Psoas muscle (tissue), 8 donors: ENCODE measurements around the gene OSBPL3. TPM values are rescaled to one million over a fixed set of nuclear protein-coding genes. Genes with fewer than 3 reads are reported as not detected.

Experiments
- ATAC-seq, 4 donors: fragments of 200-7000 bp; cut with Tn5 transposase; one replicate each; pipeline ENCODE4 v1.9.1; 2020; ENCODE audit warnings: moderate library complexity in 3 of 4, mild to moderate bottlenecking in 2 of 4
- DNase-seq, 2 donors: peaks; one replicate each; pipeline ENCODE4 v3.0.0-alpha.2; 2020
- H3K27ac ChIP-seq: fragments of 200-600 bp; one replicate; pipeline ENCODE4 v1.8.0; 2022
- H3K27me3 ChIP-seq, 3 donors: fragments of 200-600 bp in 1 of 3; one replicate each; pipeline versions ENCODE4 v1.6.1 to v1.8.0; 2013 to 2022; ENCODE audit warnings: low read length in 2 of 3, mild to moderate bottlenecking in 2 of 3, moderate library complexity in 1 of 3; ENCODE audit not compliant: insufficient read depth in 3 of 3
- H3K36me3 ChIP-seq, 2 donors: fragments of 200-600 bp in 1 of 2; one replicate each; pipeline versions ENCODE4 v1.6.1 to v1.8.0; 2013 to 2022; ENCODE audit warnings: low read depth in 1 of 2, mild to moderate bottlenecking in 1 of 2, moderate library complexity in 1 of 2; ENCODE audit not compliant: insufficient read depth in 1 of 2
- H3K4me1 ChIP-seq: fragments of 200-600 bp; one replicate; pipeline ENCODE4 v1.8.0; 2022
- H3K4me3 ChIP-seq: fragments of 200-600 bp; one replicate; pipeline ENCODE4 v1.8.0; 2022; ENCODE audit warnings: mild to moderate bottlenecking
- H3K9me3 ChIP-seq: fragments of 200-600 bp; one replicate; pipeline ENCODE4 v1.8.0; 2022
- WGBS, 3 donors: extraction: QIAGEN DNeasy Blood & Tissue Kit; methylation state at CpG; one replicate each; pipeline versions ENCODE4 v1.1.6 to v1.1.7; 2013; 5-methylcytosine and 5-hydroxymethylcytosine counted together
- intact Hi-C, 2 donors: fragments of 100-400 bp; cut with DNase I; formaldehyde crosslinking; loops; one replicate each; pipeline versions ENCODE4 v1.11.0 to v1.14.2; 2022
- polyA plus RNA-seq, 3 donors: library from polyadenylated mRNA; stranded (reverse); fragments of 200-250 nt; gene quantifications; one replicate each; pipeline ENCODE4 v1.2.3, GENCODE V29; 2013
- total RNA-seq, 4 donors: library from RNA; stranded (reverse); fragmentation: NEBNext Ultra II Directional in 2 of 4; extraction: Animal tissue kit (Norgen Biotek cat#: 25700) in 2 of 4; gene quantifications; one replicate each; pipeline versions ENCODE4 v1.2.1 to v1.2.4, GENCODE V29; 2021 to 2023
- TF ChIP-seq, protein P1 (sequence below): fragments of 200-600 bp; IDR thresholded peaks from one replicate; pipeline ENCODE4 v1.8.0; 2022; ENCODE audit warnings: antibody characterized with exemption
- donor health status: healthy with polysubstance abuse.
- donor health status: DM: no; HTN: no; CAD: no; lungs with moderate emphysema.
- donor health status: Bipolar disorder and iron deficiency.
- donor health status: healthy.
- donor health status: DM: yes; HTN: yes; CAD: no.
- donor health status: DM: no; HTN: no; CAD: no.
- donor health status: DM: no; HTN: no; CAD: no.
- donor health status: DM: yes; HTN: yes; CAD: no.

OSBPL3 gene
- total and polyA plus RNA-seq, 7 donors, result 1.9 to 8.7 (median 4.2) TPM

DNA sequence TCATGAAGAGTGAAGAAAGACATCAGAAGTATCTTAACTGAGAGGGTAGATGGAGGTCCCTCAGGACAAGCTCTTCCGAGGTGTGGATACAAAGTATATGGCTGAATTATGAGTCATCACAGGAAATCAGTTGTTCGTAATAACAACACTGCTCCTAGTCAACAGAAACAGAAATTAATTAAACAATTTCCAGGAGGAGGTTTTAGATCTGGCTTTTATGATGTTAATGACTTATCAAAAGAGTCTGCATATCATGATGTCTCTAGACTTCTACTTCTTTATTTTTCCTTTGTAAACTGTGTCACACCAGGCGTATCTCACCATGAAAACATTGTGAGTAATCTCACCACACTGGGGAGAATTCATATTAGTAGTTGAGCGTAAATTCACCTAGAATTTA, 31.2 kb downstream of the OSBPL3 start:
- no peak overlapping the region for H3K27ac ChIP-seq
- no peaks in the 10 kb centered on the region for H3K4me1 ChIP-seq
- H3K36me3 ChIP-seq, result no peaks in the 10 kb centered on the region
- DNase-seq (no peak), ATAC-seq (no peak)
- WGBS, 3 donors, result 76 to 87% (median 77%) methylated on average over 4 of the region's 4 CpGs
- TF ChIP-seq, protein P1, sequence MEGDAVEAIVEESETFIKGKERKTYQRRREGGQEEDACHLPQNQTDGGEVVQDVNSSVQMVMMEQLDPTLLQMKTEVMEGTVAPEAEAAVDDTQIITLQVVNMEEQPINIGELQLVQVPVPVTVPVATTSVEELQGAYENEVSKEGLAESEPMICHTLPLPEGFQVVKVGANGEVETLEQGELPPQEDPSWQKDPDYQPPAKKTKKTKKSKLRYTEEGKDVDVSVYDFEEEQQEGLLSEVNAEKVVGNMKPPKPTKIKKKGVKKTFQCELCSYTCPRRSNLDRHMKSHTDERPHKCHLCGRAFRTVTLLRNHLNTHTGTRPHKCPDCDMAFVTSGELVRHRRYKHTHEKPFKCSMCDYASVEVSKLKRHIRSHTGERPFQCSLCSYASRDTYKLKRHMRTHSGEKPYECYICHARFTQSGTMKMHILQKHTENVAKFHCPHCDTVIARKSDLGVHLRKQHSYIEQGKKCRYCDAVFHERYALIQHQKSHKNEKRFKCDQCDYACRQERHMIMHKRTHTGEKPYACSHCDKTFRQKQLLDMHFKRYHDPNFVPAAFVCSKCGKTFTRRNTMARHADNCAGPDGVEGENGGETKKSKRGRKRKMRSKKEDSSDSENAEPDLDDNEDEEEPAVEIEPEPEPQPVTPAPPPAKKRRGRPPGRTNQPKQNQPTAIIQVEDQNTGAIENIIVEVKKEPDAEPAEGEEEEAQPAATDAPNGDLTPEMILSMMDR, result no peak
- H3K4me3 ChIP-seq, result no peak overlapping the region
- H3K9me3 ChIP-seq, result no peaks in the 10 kb centered on the region
- no peaks in the 10 kb centered on the region for H3K27me3 ChIP-seq
- intact Hi-C loops, result no loop called here

DNA sequence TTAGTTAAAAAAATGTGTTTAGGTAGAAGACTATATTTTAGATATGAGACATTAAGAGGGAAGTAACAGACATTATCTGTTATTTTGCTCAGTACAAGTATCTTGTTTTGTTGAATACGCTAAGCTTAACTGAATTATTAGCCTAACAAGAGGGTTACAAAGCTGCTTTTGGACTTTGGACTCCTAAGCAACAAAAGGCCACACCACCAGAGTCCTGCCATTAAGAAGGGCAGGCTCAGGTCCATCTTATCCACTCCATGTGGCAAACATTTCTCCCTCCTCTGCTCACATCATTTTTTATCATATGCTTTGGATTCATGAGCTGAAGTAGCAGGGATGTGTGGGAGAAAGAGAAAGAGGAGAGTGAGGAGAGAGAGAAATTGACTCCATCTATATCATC, 33.5 kb downstream of the OSBPL3 start:
- Histone ChIP-seq H3K9me3 (no peaks in the 10 kb centered on the region), H3K4me3 (no peak overlapping the region), H3K27ac (no peak overlapping the region), H3K27me3 (no peaks in the 10 kb centered on the region), H3K4me1 (no peaks in the 10 kb centered on the region), H3K36me3 (no peaks in the 10 kb centered on the region)
- ATAC-seq (no peak), DNase-seq (no peak)
- 90 to 97% (median 94%) methylated on average over 1 of the region's 1 CpG for WGBS, 3 donors
- TF ChIP-seq, protein P1, result no peak
- intact Hi-C loops, result no loop called here

DNA sequence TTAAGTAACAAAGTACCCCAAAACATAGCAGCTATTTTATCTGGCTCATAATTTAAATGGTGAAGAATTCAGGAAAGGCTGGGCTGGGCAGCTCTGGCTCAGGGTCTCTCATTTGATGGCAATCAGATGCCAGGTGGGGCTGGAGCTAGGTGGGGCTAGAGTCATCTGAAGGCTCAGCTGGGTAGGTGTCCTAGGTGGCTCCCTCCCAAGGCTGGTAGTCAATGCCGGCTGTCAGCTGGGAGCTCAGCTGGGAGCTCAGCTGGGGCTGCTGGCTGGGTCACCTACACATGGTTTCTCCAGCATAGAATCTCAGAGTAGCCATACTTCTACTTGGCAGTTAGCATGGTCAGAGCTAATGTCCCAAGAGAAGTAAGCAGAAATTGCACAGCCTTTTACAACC, 34.1 kb downstream of the OSBPL3 start:
- no peaks in the 10 kb centered on the region for H3K27me3 ChIP-seq
- WGBS, 3 donors, result 0% methylated on average over 1 of the region's 1 CpG
- intact Hi-C loops, result no loop called here
- no peak overlapping the region for H3K27ac ChIP-seq
- ATAC-seq, result no peak
- DNase-seq, result no peak
- H3K36me3 ChIP-seq, result no peaks in the 10 kb centered on the region
- H3K4me1 ChIP-seq, result no peaks in the 10 kb centered on the region
- TF ChIP-seq, protein P1, result no peak
- no peaks in the 10 kb centered on the region for H3K9me3 ChIP-seq
- no peak overlapping the region for H3K4me3 ChIP-seq

DNA sequence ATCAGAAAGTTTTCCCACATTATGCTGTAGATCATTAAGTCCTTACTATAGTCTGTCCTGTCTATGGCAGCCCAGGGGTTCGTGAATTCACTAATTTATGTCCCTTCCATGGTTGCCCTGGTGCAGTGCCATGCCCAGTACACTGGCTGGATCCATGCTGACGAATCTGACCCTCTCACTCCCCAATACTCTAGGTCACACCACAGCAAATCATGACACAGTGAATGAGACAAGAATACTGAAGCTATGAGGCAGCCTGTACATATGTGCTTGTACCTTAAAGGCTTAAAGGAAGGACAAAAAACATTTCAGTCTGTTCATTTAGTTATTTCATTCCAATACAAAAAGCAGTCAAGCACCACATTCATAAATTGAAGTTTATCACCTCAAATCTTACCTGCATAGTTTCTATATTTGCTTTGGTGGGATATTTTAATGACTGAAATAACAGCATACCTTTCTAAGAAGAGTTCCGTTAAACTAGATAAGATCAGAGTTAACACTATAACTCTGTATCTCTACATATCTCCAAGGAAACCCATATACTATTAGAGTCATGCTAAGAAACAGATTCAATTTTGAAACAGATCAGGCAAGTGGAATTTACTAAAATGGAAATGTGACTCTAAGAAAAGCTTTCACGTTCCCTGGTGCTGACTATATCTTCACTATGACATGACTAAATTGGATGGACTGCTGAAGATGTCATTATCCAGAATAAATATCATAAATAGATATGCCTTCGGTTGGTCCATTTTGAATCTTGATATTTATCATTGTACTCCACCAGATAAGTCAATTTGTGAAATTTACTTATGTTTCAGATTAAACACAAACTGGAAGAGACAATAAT, 36.7 kb downstream of the OSBPL3 start:
- H3K9me3 ChIP-seq, result no peaks in the 10 kb centered on the region
- intact Hi-C loops, result no loop called here
- H3K4me1 ChIP-seq, result no peaks in the 10 kb centered on the region
- H3K27me3 ChIP-seq, result no peaks in the 10 kb centered on the region
- no peak overlapping the region for H3K27ac ChIP-seq
- no peaks in the 10 kb centered on the region for H3K36me3 ChIP-seq
- no peak for ATAC-seq
- no peak overlapping the region for H3K4me3 ChIP-seq
- WGBS, 3 donors, result 86 to 88% (median 86%) methylated on average over 5 of the region's 5 CpGs
- TF ChIP-seq, protein P1, result no peak
- no peak for DNase-seq

DNA sequence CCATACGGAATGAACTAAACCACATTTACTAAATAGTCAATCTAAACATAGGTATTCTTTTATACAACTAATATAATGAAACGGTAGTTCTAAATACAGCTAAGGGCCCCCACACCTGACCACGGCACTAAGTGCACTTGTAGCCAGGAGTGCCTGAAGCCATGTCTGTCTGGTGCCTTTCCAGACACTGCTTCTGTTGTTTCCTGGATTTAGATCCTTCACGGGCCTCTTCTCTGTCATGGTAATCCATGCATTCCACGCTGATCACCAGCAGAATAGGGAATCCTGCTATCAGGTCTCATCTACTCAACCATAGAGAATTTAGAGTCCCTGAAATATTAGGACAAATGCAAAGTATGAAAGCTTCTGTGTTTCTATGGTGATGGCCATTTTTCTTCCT, 37.8 kb downstream of the OSBPL3 start:
- Histone ChIP-seq H3K36me3 (no peaks in the 10 kb centered on the region), H3K4me1 (peaks cover 4% of the 10 kb centered on the region), H3K27me3 (no peaks in the 10 kb centered on the region), H3K27ac (no peak overlapping the region), H3K9me3 (no peaks in the 10 kb centered on the region), H3K4me3 (no peak overlapping the region)
- ATAC-seq (no peak), DNase-seq (no peak)
- TF ChIP-seq, protein P1, result no peak
- intact Hi-C loops, result no loop called here
- WGBS, 3 donors, result 76 to 85% (median 77%) methylated on average over 5 of the region's 5 CpGs
